RWPE2 (cell line): ENCODE measurements around the gene PTPN14.

Experiments
- ATAC-seq: fragments of 200-7000 bp; cut with Tn5 transposase; 3 replicates; pipeline ENCODE4 v1.9.1; 2021; ENCODE audit warnings: low read depth
- DNase-seq: peaks from one replicate; pipeline ENCODE4 v3.0.0-alpha.2; 2020; ENCODE audit warnings: low spot score
- H3K27ac ChIP-seq: fragments of 450-650 bp; 2 replicates; pipeline ENCODE4 v1.5.1; 2017; ENCODE audit warnings: mild to moderate bottlenecking; ENCODE audit not compliant: poor library complexity, severe bottlenecking
- H3K27me3 ChIP-seq: fragments of 250-450 bp; sonication (Bioruptor Pico); 2 replicates; pipeline ENCODE4 v1.5.1; 2021; ENCODE audit warnings: mild to moderate bottlenecking, moderate library complexity; ENCODE audit not compliant: insufficient read depth, poor library complexity, severe bottlenecking
- H3K36me3 ChIP-seq: fragments of 250-450 bp; sonication (Bioruptor Pico); 2 replicates; pipeline ENCODE4 v1.5.1; 2020; ENCODE audit warnings: low read depth, mild to moderate bottlenecking, moderate library complexity
- H3K4me1 ChIP-seq: fragments of 250-450 bp; sonication (Bioruptor Pico); 2 replicates; pipeline ENCODE4 v1.5.1; 2021; ENCODE audit warnings: mild to moderate bottlenecking, moderate library complexity; ENCODE audit not compliant: insufficient read depth, poor library complexity, severe bottlenecking
- H3K4me3 ChIP-seq: fragments of 250-450 bp; sonication (Bioruptor Pico); 2 replicates; pipeline ENCODE4 v1.5.1; 2021; ENCODE audit warnings: mild to moderate bottlenecking, moderate library complexity; ENCODE audit not compliant: severe bottlenecking
- H3K9me3 ChIP-seq: fragments of 250-450 bp; sonication (Bioruptor Pico); 2 replicates; pipeline ENCODE4 v1.5.1; 2021; ENCODE audit warnings: mild to moderate bottlenecking, moderate library complexity; ENCODE audit not compliant: severe bottlenecking
- TF ChIP-seq, protein P1 (sequence below): fragments of 450-650 bp; IDR thresholded peaks from one replicate; pipeline ENCODE4 v1.5.1; 2017; ENCODE audit warnings: mild to moderate bottlenecking, moderate library complexity; ENCODE audit not compliant: poor library complexity, severe bottlenecking

Gene PTPN14

DNA sequence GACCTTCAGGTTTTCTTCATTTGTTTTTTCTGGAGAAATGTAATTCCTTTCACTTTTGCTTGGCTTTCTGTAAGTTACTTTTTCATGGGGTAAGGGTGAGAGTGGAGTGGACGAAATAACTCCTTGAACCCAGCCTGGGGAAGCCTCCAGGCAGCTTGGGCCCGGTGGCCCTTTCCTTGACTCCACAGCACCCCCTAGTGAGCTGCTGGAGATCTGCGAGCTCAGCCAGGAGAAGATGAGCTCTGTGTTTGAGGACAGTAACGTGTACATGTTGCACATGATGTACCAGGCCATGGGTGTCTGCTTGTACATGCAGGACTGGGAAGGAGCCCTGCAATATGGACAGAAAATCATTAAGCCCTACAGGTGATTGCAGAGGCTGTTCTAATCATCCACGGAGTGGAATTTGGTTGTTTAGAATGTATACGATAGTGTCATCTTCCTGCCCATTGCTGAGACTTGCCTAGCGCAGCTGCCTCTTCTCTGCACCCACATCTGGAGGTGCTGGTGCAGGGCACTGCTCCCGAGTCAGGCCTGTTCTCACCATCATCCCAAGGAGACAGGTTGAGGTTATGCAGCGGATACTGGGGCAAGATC is 219.5 kb downstream of the PTPN14 start:
- Histone ChIP-seq H3K36me3 (peaks cover 15% of the 10 kb centered on the region; the same call in 1 of the 2 replicates), H3K27me3 (no peaks in the 10 kb centered on the region), H3K9me3 (no peaks in the 10 kb centered on the region), H3K4me3 (no peak overlapping the region), H3K27ac (no peak overlapping the region), H3K4me1 (no peaks in the 10 kb centered on the region)
- no peak for DNase-seq
- TF ChIP-seq, protein P1, sequence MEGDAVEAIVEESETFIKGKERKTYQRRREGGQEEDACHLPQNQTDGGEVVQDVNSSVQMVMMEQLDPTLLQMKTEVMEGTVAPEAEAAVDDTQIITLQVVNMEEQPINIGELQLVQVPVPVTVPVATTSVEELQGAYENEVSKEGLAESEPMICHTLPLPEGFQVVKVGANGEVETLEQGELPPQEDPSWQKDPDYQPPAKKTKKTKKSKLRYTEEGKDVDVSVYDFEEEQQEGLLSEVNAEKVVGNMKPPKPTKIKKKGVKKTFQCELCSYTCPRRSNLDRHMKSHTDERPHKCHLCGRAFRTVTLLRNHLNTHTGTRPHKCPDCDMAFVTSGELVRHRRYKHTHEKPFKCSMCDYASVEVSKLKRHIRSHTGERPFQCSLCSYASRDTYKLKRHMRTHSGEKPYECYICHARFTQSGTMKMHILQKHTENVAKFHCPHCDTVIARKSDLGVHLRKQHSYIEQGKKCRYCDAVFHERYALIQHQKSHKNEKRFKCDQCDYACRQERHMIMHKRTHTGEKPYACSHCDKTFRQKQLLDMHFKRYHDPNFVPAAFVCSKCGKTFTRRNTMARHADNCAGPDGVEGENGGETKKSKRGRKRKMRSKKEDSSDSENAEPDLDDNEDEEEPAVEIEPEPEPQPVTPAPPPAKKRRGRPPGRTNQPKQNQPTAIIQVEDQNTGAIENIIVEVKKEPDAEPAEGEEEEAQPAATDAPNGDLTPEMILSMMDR: peak; percentile 48
- no peak for ATAC-seq

DNA sequence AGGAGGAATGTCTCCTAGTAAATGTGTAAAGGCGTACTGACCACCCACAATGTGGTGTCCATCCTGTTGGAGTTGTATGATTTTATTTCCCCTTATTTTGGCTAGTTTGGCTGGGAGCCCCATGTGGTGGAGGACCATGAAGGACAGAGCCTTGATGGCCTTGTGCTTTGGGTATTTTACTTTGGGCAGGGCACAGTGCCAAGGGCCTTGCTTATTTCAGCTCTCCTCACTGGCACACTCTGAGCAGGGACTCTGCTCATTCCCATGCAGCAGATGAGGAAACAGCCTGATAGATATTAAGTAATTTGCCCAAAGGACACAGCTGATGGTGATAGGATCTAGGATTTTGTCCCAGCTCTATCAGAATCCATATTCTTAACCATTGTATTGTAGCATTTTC is 220.2 kb downstream of the PTPN14 start:
- TF ChIP-seq, protein P1: no peak
- Histone ChIP-seq H3K4me1 (no peaks in the 10 kb centered on the region), H3K27ac (no peak overlapping the region), H3K27me3 (no peaks in the 10 kb centered on the region), H3K9me3 (no peaks in the 10 kb centered on the region), H3K36me3 (peaks cover 15% of the 10 kb centered on the region; the same call in 1 of the 2 replicates), H3K4me3 (no peak overlapping the region)
- DNase-seq: no peak
- ATAC-seq: no peak

DNA sequence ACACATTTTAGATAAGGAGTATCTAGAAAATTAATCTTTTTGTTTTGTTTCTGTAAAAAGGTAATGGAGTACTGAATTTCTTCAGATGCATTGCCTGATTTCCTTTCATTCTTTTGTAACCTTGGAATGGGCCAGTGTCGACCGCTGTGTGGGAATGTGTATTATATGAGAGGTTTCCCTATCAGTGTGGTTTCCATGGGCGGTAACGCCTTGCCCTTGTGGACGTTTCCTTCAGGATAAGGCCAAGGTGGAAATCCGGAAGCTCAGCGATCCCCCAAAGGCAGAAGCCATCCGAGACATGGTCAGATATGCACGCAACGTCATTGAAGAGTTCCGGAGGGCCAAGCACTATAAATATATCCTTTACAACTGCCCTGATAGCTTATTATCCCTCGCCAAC is 220.7 kb downstream of the PTPN14 start:
- Histone ChIP-seq H3K27ac (no peak overlapping the region), H3K27me3 (no peaks in the 10 kb centered on the region), H3K36me3 (peaks cover 15% of the 10 kb centered on the region; the same call in 1 of the 2 replicates), H3K4me3 (no peak overlapping the region), H3K9me3 (no peaks in the 10 kb centered on the region), H3K4me1 (no peaks in the 10 kb centered on the region)
- ATAC-seq (no peak), DNase-seq (no peak)
- TF ChIP-seq, protein P1: no peak

DNA sequence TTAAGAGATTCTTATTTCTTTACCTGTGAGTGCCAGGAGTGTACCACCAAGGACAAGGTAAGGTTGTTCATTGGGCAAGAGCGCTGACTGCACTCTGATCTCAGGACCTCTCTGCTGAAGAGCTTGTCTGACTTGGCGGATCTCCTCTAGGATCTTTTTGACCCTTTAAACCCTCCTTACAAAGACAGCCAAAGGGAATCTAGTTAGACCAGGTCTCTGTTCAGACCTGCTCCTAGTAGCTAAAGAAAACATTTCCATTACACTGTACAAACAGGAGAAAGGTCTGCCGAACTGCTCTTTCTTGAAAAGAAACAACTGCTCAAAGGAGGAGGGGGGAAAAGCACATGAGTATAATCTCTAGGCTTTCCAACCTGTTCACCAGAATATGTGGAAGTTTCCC is 221.2 kb downstream of the PTPN14 start:
- Histone ChIP-seq H3K9me3 (no peaks in the 10 kb centered on the region), H3K4me3 (no peak overlapping the region), H3K27ac (no peak overlapping the region), H3K36me3 (peaks cover 15% of the 10 kb centered on the region; the same call in 1 of the 2 replicates), H3K27me3 (no peaks in the 10 kb centered on the region), H3K4me1 (no peaks in the 10 kb centered on the region)
- no peak for DNase-seq
- TF ChIP-seq, protein P1: no peak
- no peak for ATAC-seq

DNA sequence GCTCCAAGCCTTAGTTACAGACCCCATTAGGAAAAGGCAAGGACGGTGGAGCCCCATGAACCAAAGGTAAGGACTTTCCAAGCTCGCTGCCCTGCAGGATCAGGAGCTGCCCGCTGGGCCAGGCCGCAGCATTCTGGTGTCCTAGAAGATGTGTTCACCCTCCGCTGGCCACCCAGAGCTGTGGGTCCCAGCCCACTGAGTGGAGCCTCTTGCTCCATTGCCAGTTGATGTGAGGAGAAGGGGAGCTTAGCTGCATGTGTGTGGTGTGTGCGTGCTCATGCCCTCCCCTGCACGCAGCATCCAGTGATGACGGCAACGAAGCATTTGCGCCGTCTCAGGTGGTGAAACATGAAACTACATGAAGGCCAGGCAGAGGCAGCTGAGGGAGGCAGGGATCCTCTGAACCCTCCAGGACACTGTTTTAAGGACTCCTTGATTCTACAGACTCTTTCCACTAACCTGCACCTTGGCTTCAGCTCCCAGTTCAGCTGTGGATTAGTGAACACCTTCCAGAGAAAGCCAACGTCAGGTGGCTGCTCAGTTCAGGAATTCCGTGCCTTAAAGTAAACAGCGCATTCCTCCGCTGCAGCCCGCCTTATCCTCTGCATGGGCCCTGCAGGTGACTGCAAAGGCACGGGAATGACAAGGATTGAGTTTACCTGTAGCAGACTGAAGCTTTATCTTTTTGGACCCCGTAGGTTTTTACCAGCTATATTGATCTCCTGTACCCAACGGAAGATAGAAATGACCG is 221.8 kb downstream of the PTPN14 start:
- no peaks in the 10 kb centered on the region for H3K9me3 ChIP-seq
- H3K27ac ChIP-seq: no peak overlapping the region
- TF ChIP-seq, protein P1: no peak
- H3K4me3 ChIP-seq: no peak overlapping the region
- H3K36me3 ChIP-seq: peaks cover 15% of the 10 kb centered on the region; the same call in 1 of the 2 replicates
- DNase-seq (no peak), ATAC-seq (no peak)
- no peaks in the 10 kb centered on the region for H3K27me3 ChIP-seq
- no peaks in the 10 kb centered on the region for H3K4me1 ChIP-seq
